ENCODE results near the gene SMYD3. TPM values are rescaled to one million over a fixed set of nuclear protein-coding genes. Genes with fewer than 3 reads are reported as not detected.

Gene SMYD3
- total RNA-seq, 4 donors from 2014 or later, result 12.0 to 15.0 (median 13.2) TPM

DNA sequence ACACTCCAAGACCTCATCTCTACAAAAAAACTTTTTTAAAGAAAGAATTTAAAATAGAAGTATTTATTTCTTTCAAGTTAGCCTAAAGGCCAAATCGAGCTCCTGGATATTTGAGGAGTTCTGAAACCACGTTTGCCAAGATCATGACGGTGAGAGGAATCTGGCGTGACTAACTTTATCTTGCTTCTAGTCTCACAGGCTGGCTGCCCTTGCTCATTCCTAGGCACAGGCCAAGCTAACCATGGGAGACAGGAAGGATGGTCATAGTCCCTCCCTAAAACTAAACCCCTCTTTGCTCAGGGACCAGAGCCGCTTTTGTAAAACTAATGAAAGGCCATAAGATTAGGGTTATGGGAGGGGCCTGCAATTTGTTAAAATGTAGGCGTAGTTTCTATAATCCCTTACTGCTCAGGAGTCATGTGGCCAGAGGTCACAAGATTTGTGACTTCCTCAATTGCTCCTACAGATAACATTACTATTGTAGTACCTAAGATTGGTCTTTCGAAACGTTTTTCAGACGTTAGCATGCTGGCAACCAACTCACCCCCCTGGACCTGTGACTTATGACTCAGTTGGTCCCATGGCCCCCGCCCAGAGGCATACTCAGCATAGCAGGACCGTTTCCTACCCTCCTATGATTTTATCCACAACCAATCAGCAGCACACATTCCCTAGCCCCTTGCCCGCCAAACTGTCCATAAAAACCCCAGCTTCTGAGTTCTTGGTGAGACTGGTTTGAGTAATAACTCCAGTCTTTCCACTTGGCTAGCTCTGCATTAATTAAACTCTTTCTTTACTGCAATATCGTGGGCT, 425.0 kb downstream of the SMYD3 start:
- no peak for TF ChIP-seq CTCF (IDR thresholded peaks at IDR 0.05)
- TF ChIP-seq EP300 (IDR thresholded peaks at IDR 0.05), result no peak
- TF ChIP-seq POLR2A (IDR thresholded peaks at IDR 0.05; ENCODE audit: low read depth), result no peak
- TF ChIP-seq POLR2AphosphoS5 (IDR thresholded peaks at IDR 0.05), result no peak
- Histone ChIP-seq H3K27ac (replicated peaks in 1 of 4) (no peak overlapping the region), H3K36me3 (no peaks in the 10 kb centered on the region), H3K27me3 (no peaks in the 10 kb centered on the region), H3K9me3 (peaks cover 0 to 9% (median 4%) of the 10 kb centered on the region in 4 donors), H3K4me3 (no peak overlapping the region), H3K4me1 (peaks cover 0 to 10% (median 6%) of the 10 kb centered on the region in 4 donors)
- intact Hi-C loops (cut with DNase I), result no loop called here
- 96% methylated on average over 13 of the region's 13 CpGs for WGBS
- no peak for DNase-seq (ENCODE audit: extremely low spot score)

DNA sequence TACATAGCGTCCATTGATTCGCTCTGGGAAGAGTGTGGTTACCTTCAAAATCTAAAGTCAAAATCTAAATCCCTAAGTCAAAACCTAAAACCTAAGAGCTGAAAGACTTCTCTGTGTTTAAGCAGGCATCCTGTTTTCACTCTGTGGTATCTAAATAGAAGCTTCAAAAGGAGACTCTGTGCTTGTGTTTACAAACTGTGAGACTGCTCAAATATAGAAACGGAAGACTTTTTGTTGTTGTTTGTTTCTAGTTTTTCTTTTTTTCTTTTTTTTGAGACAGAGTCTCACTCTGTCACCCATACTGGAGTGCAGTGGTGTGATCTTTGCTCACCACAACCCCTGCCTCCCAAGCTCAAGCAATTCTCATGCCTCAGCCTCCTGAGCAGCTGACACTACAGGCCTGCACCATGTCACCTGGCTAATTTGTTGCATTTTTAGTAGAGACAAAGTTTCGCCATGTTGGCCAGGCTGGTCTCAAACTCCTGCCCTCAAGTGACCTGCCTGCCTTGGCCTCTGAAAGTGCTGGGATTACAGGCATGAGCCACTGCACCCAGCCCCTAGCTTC, 425.9 kb downstream of the SMYD3 start:
- 92% methylated on average over 4 of the region's 4 CpGs for WGBS
- DNase-seq (ENCODE audit: extremely low spot score), result no peak
- no peak overlapping the region for H3K4me3 ChIP-seq
- H3K27ac ChIP-seq (replicated peaks in 1 of 4), result no peak overlapping the region
- intact Hi-C loops (cut with DNase I), result no loop called here
- H3K4me1 ChIP-seq, result peaks cover 0 to 17% (median 6%) of the 10 kb centered on the region in 4 donors
- H3K27me3 ChIP-seq, result no peaks in the 10 kb centered on the region
- no peak for TF ChIP-seq POLR2A (IDR thresholded peaks at IDR 0.05; ENCODE audit: low read depth)
- H3K36me3 ChIP-seq, result no peaks in the 10 kb centered on the region
- H3K9me3 ChIP-seq, result peaks cover 0 to 9% (median 4%) of the 10 kb centered on the region in 4 donors

GRCh38 chr1:246080031-246080430, 427.0 kb downstream of the SMYD3 start:
- TF ChIP-seq POLR2A (IDR thresholded peaks at IDR 0.05; ENCODE audit: low read depth), result no peak
- no peak for TF ChIP-seq EP300 (IDR thresholded peaks at IDR 0.05)
- TF ChIP-seq CTCF (IDR thresholded peaks at IDR 0.05), result no peak
- no peak for TF ChIP-seq POLR2AphosphoS5 (IDR thresholded peaks at IDR 0.05)
- Histone ChIP-seq H3K4me1 (peaks cover 0 to 21% (median 6%) of the 10 kb centered on the region in 4 donors), H3K4me3 (no peak overlapping the region), H3K9me3 (peaks cover 0 to 9% (median 4%) of the 10 kb centered on the region in 4 donors), H3K27ac (replicated peaks in 1 of 4) (no peak overlapping the region), H3K27me3 (no peaks in the 10 kb centered on the region), H3K36me3 (no peaks in the 10 kb centered on the region)
- intact Hi-C loops (cut with DNase I), result no loop called here
- WGBS, result 98% methylated on average over 9 of the region's 9 CpGs
- no peak for DNase-seq (ENCODE audit: extremely low spot score)

DNA sequence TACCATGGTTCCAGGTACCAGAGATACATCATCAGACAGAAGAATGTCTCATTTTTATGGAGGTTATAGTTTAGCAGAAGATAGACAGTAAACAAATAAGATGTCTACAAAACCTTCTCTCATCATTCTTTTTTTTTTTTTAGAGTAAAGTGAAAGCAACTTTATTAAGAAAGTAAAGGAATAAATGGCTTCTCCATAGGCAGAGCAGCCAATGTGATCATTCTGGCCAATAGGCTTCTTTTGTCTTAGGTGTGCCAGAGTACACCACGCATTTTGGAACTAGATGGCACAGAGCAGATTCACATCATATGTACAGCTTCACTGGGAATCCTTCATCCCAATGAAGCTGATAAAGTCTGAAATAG, 428.2 kb downstream of the SMYD3 start:
- H3K36me3 ChIP-seq, result no peaks in the 10 kb centered on the region
- no peak overlapping the region for H3K27ac ChIP-seq (replicated peaks in 1 of 4)
- no peak for TF ChIP-seq POLR2AphosphoS5 (IDR thresholded peaks at IDR 0.05)
- no peak for TF ChIP-seq CTCF (IDR thresholded peaks at IDR 0.05)
- TF ChIP-seq POLR2A (IDR thresholded peaks at IDR 0.05; ENCODE audit: low read depth), result no peak
- TF ChIP-seq EP300 (IDR thresholded peaks at IDR 0.05), result no peak
- H3K27me3 ChIP-seq, result no peaks in the 10 kb centered on the region
- intact Hi-C loops (cut with DNase I), result no loop called here
- H3K9me3 ChIP-seq, result peaks cover 0 to 9% (median 4%) of the 10 kb centered on the region in 4 donors
- 96% methylated on average over 1 of the region's 1 CpG for WGBS
- H3K4me3 ChIP-seq, result no peak overlapping the region
- peaks cover 0 to 21% (median 11%) of the 10 kb centered on the region in 4 donors for H3K4me1 ChIP-seq
- no peak for DNase-seq (ENCODE audit: extremely low spot score)

GRCh38 chr1:246078126-246078887, 428.8 kb downstream of the SMYD3 start:
- no peak overlapping the region for H3K4me3 ChIP-seq
- DNase-seq (ENCODE audit: extremely low spot score), result no peak
- no peaks in the 10 kb centered on the region for H3K27me3 ChIP-seq
- intact Hi-C loops (cut with DNase I), result no loop called here
- H3K36me3 ChIP-seq, result no peaks in the 10 kb centered on the region
- peaks cover 0 to 9% (median 4%) of the 10 kb centered on the region in 4 donors for H3K9me3 ChIP-seq
- no peak overlapping the region for H3K27ac ChIP-seq (replicated peaks in 1 of 4)
- TF ChIP-seq POLR2A (IDR thresholded peaks at IDR 0.05; ENCODE audit: low read depth), result no peak
- no peak for TF ChIP-seq EP300 (IDR thresholded peaks at IDR 0.05)
- TF ChIP-seq POLR2AphosphoS5 (IDR thresholded peaks at IDR 0.05), result no peak
- no peak for TF ChIP-seq CTCF (IDR thresholded peaks at IDR 0.05)
- peaks cover 0 to 21% (median 14%) of the 10 kb centered on the region in 4 donors for H3K4me1 ChIP-seq
- 92% methylated on average over 9 of the region's 9 CpGs for WGBS
